Sigmoid colon (tissue), 3 donors: Measurements from ENCODE around the gene LMO7.

Experiments used
- CTCF ChIP-seq, 4 experiments: fragments of 450-650 bp in 3 of 4; fragments of 200-600 bp in 1 of 4; IDR thresholded peaks; one replicate each; pipeline ENCODE4 v1.5.1; 2016 to 2019; ENCODE audit warnings: antibody characterized with exemption in 4 of 4, mild to moderate bottlenecking in 3 of 4, moderate library complexity in 2 of 4
- POLR2A ChIP-seq, 2 donors: fragments of 450-650 bp; IDR thresholded peaks; one replicate each; pipeline ENCODE4 v1.6.1; 2016; ENCODE audit warnings: antibody characterized with exemption in 2 of 2, mild to moderate bottlenecking in 2 of 2, moderate library complexity in 2 of 2

GRCh38 chr13:75763512-75763911 is 127.4 kb downstream of the LMO7 start:
- TF ChIP-seq CTCF (IDR thresholded peaks at IDR 0.05) (no peak), POLR2A (IDR thresholded peaks at IDR 0.05) (no peak)
